NCI-H128 (cell line): Measurements from ENCODE around the gene MKLN1.
"Not testable (repeated sequence)": the region's sequence is repeated elsewhere in the genome, so short reads cannot be mapped to it uniquely, and the experiment has no call there.

Experiments used
- DNase-seq: peaks from one replicate; lab custom pipeline; 2025; ENCODE audit not compliant: unreplicated experiment; lab: John Stamatoyannopoulos, UW

The MKLN1 gene

DNA sequence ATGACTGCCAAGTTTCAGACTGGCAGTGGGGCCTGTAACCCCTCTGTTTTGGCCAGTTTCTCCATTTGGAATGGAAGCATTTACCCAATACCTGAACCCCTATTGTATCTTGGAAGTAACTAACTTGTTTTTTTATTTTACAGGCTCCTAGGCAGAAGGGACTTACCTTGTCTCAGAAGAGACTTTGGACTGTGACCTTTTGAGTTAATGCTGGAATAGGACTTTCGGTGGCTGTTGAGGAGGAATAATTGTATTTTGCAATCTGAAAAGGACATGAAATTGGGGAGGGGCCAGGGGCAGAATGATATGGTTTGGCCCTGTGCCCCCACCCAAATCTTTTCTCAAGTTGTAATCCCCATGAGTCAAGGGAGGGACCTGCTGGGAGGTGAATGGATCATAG lies 20.0 kb upstream of the MKLN1 start:
- no peak for DNase-seq

DNA sequence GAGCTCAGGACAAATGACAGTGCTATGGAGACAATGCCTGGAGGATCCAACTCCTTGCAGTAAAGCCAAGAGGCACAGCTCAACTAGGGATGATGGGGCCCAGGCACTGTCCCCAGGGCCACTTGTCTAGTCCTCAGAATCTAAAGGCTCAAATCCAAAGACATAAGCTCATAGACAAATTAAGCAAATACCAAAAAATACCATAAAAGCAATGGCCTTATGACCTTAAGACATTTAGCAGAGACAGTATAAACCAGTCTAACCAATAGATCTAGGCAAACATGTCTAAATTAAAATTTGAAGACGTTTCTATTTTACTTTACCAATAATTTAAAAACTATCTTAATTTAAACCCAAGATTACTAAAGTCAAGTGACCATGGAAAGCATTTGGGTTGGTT lies 14.8 kb upstream of the MKLN1 start:
- no peak for DNase-seq

DNA sequence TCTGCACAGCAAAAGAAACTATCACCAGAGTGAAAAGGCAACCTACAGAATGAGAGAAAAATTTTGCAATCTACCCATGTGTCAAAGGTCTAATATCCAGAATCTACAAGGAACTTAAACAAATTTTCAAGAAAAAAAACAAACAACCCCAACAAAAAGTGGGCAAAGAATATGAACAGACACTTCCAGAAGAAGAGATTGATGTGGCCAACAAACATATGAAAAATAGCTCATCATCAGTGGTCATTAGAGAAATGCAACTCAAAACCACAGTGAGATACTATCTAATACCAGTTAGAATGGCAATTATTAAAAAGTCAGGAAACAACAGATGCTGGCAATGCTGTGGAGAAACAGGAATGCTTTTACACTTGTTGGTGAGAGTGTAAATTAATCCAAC lies 7.1 kb upstream of the MKLN1 start:
- no peak for DNase-seq

DNA sequence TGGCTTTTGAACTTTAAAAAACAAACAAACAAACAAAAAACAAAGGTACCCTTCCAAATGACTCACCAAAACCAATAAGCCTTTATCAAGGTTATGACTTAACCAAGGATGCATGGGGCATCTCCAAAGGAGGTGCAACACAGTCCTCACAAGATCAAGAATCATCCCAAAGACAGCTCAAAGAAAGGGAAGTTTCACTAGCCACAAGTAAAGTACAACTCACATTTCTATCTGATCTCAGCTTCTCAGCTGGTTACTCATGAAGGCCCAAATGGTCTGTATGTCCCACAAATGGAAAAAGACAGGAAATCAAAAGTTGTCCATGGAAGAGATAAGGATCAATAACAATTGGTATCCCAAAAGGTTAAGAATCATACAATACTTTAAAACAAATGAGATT lies 6.0 kb upstream of the MKLN1 start:
- no peak for DNase-seq

GRCh38 chr7:131322061-131322460 lies 5.6 kb upstream of the MKLN1 start:
- no peak for DNase-seq

- DNase-seq, result no peak
Observed at GRCh38 chr7:131322861-131323260, 4.8 kb upstream of the MKLN1 start.

DNA sequence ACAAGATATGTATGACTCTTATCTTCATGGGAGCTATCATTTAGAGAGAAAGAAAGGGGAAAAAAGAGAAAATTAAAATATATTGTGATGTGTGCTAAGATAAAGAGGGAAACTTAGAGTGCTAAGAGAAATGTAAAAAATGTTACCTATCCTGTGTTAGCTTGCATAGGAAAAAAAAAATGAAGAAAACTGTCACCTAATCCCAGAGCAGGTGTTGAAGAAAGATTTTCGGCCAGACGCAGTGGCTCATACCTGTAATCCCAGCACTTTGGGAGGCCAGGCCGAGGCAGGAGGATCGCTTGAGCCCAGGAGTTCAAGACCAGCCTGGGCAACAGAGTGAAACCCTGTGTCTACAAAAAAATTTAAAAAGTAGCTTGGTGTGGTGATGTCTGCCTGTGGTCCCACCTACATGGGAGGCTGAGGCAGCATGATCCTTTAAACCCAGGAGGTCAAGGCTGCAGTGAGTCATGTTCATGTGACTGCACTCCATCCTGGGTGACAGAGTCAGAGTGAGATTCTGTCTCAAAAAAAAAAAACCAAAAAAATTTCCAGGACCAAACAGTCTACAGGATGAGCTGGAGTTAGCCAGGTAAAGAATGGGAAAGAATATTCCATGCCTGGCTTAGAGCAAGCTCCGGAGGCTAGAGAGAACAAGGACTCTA lies 2.4 kb upstream of the MKLN1 start:
- DNase-seq, result no peak

DNA sequence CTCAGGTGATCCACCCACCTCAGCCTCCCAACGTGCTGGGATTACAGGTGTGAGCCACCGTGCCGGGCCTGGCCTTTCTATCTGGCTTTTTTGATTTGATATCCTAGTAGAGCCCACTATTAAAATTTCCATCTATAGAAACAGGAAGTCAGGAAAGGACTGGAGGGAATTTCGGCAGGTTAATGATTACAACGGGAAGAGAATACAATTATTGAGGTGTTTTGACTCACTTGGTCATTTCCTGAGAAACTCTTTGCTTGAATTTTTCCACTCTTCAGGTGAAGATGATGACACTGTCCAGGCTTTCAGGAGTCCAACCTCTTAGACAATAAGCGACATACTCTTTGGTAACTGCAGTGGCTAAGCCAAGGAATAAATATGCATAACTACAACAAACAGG lies 1.1 kb upstream of the MKLN1 start:
- no peak for DNase-seq

- DNase-seq, result no peak
Observed at GRCh38 chr7:131327049-131327625, 539 bp upstream of the MKLN1 start.

DNA sequence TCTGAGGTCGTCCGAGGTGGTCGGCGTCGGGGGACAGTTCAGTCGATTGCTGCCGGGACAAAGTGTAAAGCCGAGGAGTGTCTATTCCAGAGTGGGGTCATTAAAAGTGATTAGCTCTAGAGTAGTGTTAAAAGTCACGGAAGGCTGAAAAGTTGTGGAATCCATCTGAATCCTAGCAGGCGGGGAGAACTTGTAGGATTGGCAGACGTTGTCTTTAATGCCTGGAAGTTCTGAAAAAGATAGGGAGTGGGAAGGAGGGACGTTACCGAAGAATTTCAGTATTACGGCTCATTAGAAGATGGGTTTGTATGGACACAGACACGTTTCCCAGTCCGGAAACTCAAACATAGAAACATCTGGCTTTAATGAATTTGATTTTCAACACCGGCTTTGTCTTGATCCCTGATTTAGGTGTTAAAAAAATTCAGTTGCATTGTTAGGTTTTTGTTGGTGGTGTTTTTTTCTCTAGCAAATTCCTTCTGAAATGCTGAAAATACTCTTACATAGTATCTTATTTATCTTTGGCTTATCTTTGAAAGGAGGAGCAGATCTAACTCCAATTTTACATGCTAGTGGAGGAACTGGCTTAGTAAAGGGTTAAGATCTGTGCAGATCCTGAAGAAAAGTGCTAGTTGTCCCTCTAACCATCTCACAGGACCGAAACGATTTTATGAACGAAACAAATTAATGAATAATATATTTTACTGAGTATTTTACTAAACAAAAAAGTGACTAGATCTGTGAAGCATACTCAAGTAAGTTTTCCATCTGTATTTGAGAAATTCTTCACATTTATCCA lies 900 bp downstream of the MKLN1 start:
- no peak for DNase-seq

- no peak for DNase-seq
Observed at GRCh38 chr7:131329176-131329570, 1.5 kb downstream of the MKLN1 start.

DNA sequence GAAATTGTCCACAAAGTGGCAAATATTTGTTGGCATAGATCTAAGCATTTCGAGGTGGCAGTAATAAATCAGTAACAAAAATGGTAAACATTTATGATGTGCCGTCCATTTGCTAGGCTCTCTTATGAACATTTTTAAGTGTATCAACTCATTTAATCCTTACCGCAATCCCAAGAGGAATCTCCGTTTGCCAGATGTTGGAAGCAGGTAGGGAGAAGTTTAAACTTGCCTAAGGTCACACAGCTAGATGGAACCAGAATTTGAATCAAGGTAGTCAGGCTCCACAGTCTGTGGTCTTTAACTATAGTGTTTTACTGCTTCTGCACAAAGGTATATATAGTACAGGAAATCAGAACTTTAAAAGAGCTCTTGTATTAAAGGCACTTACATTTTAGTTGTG lies 2.6 kb downstream of the MKLN1 start:
- no peak for DNase-seq

- no peak for DNase-seq
Observed at GRCh38 chr7:131331806-131332205, 4.1 kb downstream of the MKLN1 start.

GRCh38 chr7:131332729-131333128 lies 5.1 kb downstream of the MKLN1 start:
- DNase-seq, result not testable (repeated sequence)

- DNase-seq, result no peak
Observed at GRCh38 chr7:131335639-131336381, 8.1 kb downstream of the MKLN1 start.

- no peak for DNase-seq
Observed at GRCh38 chr7:131336956-131337355, 9.3 kb downstream of the MKLN1 start.

DNA sequence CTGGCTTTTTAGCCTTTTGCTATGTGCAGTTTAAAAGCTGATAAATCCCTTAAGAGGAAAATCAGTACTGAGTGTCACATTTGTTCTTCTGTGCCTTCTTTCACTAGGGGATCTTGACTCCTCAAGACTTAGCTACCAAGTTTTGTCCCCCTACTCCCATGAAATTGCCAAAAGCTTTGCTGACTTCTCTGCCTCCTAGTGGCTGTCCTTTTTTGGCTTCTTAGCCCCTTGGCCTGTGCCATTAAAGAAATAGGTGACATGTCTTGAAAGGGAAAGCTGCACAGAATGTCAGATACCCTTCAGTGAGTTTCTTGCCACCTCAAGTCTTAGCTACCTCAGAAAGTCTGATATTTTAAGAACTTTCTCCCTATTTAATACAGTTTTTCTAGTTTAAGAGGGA lies 10.5 kb downstream of the MKLN1 start:
- no peak for DNase-seq

DNA sequence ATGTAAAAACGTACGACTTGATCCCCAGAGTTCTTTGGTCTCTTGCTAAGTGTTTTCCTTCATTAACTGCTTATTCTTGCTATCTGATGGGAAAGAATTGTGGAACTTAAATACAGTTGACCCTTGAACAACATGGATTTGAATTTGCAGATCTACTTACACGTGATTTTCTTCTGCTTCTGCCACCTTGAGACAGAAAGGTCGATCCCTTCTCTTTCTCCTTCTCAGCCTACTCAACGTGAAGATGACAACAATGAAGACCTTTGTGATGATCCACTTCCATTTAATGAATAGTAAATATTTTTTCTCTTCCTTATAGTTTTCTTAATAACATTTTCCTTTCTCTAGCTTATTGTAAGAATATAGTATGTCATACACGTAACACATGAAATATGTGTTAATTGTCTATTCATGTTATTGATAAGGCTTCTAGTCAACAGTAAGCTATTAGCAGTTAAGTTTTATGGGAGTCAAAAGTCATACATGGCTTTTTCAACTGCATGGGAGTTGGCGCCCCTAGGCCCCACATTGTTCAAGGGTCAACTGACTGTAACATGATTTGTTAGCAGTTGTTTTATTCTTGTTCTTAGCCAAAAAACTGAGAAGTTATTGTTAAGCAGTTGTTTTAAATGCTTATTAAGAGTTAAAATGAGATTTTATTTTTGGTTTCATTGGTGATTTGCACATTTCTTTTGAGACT lies 11.2 kb downstream of the MKLN1 start:
- DNase-seq, result no peak

- no peak for DNase-seq
Observed at GRCh38 chr7:131341690-131342089, 14.0 kb downstream of the MKLN1 start.

- DNase-seq, result no peak
Observed at GRCh38 chr7:131342864-131343442, 15.3 kb downstream of the MKLN1 start.
